GM21447 (cell line): Measurements from ENCODE around the gene SLC4A5.
"Not testable (repeated sequence)": the region's sequence is repeated elsewhere in the genome, so short reads cannot be mapped to it uniquely, and the experiment has no call there.

Source experiments
- ATAC-seq: cut with Tn5 transposase; IDR thresholded peaks from one replicate; pipeline ENCODE4 v1.9.1; 2021; ENCODE audit not compliant: unreplicated experiment

Gene SLC4A5

DNA sequence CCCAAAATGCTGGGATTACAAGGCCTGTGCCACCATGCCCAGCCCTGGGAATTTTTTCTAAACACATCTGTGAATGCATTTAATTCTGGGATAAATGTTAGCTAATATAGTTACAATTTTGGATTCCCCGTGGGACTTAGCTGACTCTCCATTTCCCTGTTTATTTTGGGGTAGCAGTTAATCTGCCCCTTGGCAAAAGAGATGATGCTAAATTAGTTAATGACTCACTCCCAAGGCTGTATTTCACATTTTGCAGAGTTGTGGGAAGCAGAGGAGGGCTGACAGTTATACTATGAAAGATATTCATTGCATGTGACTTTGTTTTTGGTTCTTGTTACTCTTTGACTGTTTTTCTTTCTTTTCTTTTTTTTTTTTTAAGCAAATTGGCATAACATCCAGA lies 141.6 kb downstream of the SLC4A5 start:
- no peak for ATAC-seq

DNA sequence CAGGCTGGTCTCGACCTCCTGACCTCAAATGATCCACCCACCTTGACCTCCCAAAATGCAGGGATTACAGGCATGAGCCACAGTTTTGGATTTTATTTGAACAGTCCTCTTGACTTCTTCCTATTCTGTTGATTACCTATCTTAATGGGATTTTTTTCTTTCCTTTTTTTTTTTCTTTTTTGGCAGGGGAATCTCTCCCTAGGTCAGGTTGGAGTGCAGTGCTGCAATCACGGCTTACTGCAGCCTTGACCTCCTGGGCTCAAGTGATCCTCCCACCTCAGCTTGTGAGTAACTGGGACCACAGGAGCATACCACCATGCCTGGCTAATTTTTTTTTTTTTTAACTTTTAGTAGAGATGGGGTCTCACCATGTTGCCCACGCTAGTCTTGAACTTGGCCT lies 142.0 kb downstream of the SLC4A5 start:
- ATAC-seq, result no peak

DNA sequence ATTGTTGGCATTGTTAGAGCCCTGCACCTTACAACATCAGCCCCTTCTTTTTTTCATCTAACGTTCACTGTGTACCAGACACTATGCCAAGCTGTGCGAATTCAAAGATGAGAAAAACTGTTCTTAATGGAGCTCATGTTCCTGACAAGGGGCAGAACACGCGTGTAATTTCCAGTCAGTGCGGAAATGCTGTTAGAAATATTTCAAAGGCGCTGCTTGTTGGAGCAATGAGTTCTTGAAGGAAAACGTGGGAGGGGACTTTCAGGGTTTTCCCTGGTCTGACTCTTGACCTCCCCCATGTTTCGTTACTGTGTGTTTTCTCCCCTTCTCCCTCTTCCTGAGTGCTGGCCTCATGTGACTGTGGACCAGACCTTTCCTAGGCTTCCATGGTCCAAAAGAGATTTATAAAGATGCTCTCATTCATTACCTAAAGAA lies 143.3 kb downstream of the SLC4A5 start:
- no peak for ATAC-seq

DNA sequence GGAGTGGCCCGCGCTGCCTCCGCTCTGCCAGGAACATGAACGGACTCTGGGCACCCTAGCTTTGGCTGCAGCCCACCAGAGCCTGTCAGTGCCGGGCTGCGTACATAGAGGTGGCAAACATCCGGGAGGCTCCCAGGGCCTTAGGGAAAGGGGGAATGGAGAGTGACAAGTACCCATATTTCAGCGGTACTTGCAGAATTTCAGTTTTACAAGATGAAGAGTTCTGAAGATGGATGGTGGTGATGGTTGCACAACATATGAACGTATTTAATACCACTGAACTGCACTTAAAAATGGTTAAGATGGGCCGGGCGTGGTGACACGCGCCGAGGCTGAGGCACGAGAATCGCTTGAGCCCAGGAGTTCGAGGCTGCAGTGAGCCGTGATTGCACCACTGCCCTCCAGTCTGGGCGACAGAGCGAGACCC lies 143.9 kb downstream of the SLC4A5 start:
- ATAC-seq, result no peak

DNA sequence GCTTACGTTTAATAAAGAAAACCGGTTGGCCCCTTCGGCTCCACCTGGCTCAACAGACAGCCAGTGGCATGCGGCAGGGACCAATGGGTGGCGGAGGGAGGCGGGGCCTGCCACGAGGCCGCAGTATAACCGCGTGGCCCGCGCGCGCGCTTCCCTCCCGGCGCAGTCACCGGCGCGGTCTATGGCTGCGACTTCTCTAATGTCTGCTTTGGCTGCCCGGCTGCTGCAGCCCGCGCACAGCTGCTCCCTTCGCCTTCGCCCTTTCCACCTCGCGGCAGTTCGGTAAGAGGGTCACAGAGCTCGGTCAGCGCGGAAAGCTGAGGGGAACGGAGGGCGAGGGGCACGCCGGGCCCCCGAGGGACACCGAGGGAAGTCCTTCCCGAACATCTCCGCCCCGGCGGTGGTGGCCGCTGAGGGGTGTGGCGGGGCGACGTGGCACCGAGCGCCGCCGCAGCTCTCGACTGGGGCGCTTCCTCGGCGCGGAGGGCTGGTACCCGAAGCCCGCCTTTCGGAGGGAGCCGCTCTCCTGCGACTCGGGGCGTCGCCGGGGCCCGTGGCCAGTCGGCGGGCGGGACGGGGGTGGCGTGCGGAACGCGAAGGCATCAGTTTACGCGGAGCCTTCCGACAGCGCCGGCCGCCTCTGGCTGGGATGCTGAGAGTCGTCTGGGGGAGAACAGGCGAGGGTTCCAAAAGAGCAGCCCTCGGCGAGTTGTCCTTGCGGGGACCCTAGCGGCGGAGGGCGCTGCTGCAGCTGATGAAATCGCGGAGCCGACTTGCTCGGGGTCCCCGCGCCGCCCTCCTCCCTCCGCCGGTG lies 144.5 kb downstream of the SLC4A5 start, which contains the start of gene MTHFD2:
MTHFD2 (plus strand) TSS at position 155 of the 814 bp plus-strand sequence; CDS start at position 182, 27 bp downstream.
- ATAC-seq, result peak; percentile 86

DNA sequence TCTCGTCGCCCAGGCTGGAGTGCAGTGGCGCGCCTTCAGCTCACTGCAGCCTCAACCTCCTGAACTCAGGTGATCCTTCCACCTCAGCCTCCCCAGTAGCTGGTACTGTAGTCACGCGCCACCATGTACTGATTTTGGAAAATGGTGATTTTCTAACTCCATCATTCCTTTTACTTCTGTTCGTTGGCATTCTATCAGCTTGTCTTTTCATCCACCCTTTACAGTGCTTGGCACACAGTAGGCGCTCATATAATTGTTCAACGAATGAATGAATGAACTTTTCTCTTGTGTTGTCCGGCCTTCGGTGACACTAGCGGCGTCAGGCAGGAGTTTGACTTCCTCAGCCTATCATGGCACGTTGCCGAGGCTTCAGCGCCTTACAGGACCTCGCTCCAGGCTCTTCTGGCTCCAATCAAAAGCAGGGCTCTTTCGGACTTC lies 145.2 kb downstream of the SLC4A5 start:
- no peak for ATAC-seq

DNA sequence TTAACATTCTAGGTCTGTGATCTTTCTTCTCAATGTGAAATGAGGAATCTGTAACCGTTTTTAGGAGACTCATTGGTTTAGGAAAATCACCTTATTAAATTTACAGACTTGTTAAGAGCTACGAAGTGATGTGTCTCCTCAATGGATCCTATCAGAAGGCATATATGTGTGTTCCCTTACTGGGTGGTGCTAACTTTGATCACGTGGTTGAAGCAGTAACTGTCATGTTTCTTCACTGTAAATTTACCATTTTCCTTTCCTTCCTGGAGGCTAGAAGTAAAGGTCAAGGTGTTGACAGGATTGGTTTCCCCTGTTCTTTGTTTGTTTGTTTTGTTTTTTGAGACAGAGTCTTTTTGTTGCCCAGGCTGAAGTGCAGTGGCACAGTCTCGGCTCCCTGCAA lies 146.2 kb downstream of the SLC4A5 start:
- no peak for ATAC-seq

DNA sequence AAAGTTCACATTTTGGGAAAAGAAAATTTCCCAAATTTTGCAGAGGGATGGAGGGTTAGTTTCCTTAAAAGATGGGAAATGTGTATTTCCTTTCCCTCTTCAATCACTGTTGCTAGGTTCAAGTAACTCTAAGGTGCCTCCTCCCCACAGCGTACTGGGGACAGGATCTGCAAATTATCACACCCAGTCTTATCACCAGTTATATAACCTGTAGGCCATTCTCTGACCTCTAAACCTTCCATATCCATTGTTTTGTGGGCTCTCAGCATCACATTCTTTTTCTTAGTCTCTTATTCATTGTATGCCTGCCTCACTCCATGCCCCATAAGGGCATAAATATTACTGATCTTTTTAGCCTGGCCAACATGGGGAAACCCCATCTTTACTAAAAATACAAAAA lies 148.4 kb downstream of the SLC4A5 start:
- ATAC-seq, result no peak

DNA sequence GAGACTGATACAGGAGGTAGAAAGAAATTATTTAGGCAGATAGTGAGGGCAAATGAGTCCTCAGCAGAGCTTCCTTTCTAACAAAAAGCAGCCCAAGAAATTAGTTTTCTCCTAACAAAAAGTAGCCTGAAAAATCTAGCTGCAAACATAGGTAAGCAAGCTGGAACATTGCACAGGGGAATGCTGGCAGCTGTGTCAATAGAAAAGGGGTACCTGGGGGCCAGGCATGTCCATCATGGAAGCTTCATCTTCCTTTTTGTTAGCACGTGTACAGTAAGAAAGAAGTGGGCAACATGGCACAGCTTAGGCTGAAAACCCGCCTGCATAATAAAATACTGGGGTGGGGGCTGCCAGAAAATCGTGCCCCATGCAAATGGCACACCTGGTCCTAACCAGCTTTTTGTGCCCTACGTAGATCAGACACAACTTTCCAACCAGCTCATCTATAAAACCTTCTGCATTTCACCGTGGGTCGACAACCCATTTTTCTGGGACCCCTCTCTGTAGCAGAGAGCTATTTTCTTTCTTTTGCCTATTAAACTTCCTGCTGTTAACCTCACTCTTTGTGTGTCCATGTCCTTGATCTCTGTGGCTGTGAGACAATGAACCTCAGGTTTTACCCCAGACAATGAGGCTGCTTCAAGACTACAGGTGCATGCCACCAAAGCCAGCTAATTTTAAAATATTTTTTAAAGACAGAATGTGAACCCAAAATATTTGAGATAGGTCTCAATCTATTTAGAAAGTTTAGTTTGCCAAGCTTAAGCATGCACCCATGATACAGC lies 151.4 kb downstream of the SLC4A5 start:
- ATAC-seq, result no peak

DNA sequence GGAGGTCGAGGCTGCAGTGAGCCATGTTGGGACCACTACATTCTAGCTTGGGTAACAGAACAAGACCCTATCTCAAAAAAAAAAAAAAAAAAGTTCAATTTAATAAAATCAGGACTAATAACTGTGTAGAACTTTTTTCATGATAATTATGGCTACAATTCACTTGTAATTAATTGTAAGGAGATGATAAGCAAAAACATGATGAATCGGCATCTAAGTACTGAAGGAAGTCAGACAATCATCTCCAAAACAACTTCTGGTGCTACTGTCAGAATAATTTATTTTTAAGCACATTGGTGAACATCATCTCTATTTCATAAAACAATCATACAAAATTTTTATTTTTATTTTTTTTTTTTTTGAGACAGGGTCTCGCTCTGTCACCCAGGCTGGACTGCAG lies 154.5 kb downstream of the SLC4A5 start:
- ATAC-seq, result no peak

DNA sequence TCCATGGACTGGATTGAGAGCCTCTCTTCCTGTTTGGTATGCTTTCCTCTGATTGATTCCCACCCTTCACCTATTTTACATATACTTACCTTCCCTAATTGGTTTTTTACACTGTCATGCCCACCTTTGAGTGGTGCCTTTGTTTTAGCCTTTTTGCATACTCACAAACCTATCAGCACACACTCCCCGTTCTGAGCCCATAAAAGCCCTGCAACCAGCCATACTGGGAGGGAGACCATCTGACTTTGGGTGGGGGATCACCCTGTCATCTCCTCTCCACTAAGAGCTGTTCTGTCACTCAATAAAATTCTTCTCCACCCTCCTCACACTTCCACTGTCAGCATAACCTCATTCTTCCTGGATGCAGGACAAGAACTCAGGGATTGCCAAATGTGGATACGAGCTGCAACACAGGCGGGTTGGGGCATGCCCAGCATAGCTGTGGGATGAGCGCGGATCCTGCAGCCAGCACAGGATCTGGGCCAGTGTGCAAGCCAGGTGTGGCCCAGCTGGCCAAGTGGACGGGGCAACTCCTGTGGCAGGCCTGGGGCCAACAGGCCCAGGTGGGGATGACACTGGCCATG lies 155.1 kb downstream of the SLC4A5 start:
- ATAC-seq, result no peak

DNA sequence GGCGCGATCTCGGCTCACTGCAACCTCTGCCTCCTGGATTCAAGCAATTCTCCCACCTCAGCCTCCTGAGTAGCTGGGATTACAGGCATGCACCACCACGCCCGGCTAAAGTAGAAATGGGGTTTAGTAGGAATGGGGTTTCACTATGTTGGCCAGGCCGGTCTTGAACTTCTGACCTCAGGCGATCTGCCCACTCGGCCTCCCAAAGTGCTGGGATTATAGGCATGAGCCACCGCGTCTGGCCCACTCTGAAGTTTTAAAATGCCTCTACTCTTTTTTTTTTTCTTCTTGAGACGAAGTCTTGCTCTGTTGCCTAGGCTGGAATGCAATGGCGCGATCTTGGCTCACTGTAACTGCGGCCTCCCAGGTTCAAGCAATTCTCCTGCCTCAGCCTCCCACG lies 156.5 kb downstream of the SLC4A5 start:
- not testable (repeated sequence) for ATAC-seq

DNA sequence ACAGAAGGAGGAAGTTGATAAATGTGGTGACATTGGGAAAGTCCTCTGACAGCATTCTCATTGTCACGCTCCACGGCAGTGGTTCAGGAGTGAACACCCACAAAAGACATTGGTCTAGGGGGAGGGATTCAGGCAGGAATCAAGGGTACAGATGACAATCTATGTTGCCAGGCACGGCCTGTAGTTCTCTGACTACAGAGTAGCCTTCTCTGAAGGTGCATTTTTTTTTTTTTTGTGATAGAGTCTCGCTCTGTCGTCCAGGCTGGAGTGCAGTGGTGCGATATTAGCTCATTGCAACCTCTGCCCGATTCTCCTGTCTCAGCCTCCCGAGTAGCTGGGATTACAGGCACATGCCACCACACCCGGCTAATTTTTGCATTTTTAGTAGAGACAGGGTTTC lies 157.2 kb downstream of the SLC4A5 start:
- peak; percentile 67 for ATAC-seq

DNA sequence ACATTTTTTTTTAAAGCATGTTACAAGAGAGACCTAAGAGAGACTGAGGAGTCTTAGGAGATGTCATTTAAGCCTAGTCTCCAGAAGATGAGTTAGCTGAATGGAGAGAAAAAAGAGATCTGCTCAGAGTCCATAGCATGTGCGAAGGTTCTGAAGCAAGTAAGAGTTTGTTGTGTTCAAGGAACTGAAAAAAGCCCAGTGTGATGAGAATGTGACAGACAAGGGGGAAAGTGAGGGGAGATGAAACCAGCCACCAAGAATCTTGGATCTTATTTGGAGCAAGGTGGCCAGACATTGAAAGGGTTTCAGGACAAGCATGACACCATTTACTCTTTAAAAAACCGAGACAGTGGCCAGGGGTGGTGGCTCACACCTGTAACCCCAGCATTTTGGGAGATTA lies 159.3 kb downstream of the SLC4A5 start:
- ATAC-seq, result no peak

DNA sequence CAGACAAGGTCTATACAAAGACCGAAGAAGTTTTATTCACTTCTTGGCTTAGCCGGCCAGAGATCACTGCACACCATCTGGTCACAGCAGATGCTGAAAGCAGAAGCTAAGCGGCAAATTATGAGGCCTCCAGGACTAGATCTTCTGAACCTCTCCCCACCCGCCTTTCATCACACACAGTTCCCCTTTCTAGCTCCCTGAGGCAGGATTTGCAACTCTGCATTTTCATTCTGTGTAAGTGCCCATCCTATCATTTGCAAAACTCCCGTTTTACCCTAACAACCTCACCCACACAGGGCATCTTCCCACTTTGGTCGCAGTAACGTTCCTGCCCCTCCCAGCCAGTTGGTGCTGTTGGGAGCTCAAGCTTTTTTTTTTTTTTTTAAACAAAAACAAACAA lies 161.5 kb downstream of the SLC4A5 start:
- ATAC-seq, result peak; percentile 31

DNA sequence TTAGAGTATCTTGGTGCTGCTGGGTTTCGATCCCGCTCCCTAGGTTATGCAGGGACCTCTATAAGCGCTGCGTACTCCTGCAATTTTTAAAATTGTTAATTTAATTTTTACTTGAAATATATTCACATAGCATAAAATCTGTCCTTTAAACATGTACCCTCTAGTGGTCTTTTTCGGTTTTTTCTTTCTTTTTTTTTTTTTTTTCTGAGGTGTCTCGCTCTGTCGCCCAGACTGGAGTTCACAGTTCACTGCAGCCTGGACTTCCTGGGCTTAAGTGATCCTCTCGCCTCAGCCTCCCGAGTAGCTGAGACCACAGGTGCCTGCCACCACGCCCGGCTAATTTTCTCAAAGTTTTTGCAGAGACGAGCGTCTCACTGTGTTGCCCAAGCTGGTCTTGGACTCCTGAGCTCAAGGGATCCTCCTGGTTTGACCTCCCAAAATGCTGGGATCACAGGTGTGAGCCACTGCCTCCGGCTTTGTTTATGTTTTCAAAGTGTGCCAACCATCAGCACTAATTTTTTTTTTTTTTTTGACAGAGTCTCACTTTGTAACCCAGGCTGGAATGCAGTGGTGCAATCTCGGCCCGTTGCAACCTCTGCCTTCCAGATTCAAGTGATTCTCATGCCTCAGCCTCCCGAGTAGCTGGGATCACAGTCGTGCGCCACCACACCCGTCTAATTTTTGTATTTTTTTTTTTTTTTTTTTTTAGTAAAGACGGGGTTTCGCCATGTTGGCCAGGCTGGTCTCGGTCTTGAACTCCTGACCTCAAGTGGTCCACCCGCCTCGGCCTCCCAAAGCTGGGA lies 164.0 kb downstream of the SLC4A5 start:
- peak; percentile 11 for ATAC-seq

DNA sequence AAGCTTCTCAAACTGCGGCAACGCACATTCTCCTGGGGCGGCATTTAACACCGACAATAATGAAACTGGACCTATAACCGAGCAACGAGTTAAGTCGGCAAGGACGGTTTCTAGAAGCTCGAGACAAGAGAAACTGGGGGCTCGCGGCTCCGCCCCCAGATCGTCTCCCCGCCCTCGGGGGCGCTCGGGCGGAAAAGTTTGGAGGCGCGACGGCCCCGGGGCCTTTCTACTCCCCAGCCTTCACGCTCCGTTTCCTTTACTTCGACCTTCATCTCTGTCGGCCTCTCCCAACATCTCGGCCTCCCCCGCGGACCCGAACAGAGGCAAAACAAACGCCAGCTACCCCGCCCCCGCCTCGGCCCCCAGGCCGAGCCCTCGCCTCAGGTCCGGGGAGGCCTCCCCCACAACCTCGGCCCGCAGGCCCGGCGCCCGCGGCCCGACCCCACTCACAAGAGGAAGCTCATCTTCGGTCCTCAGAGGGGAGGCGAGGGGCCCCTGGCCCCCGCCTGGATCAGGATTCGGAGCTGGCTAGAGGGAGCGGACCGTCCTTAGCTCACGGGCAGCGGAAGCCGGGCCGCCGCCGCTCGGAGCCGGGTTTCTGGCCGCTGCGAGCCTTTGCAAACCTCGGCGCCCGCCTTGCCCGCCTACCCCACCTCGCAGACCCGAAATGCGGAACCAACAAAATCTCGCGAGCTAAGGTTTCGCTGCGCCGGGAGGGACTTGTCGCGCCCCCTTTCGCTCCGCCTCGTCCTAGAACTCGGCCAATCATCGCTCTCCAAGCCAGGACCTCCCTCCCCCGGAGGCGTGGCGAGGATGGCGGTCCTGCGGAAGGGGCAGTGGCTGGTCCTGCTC lies 164.8 kb downstream of the SLC4A5 start, which contains the start of gene MOB1A:
MOB1A (minus strand) TSS at position 669 of the 852 bp plus-strand sequence; CDS start at position 464, 205 bp downstream.
- ATAC-seq, result peak; percentile 70

DNA sequence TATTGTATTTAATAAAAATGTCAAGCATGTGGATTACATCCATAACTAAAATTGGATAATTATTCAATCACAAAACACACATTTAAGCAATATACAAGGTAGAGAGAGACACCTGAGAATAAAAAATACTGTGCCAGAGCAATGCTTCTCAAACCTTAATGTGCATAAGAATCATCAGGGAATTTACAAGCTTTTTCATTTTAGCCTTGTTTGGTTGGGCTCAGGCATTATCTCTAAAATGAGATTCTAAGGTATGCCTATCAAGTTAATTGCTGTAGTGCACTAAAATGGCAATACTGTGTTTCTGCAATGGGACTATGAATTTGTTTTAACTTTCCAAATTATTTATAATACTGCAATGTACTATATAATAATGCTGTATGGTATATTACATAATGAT lies 165.5 kb downstream of the SLC4A5 start:
- no peak for ATAC-seq

DNA sequence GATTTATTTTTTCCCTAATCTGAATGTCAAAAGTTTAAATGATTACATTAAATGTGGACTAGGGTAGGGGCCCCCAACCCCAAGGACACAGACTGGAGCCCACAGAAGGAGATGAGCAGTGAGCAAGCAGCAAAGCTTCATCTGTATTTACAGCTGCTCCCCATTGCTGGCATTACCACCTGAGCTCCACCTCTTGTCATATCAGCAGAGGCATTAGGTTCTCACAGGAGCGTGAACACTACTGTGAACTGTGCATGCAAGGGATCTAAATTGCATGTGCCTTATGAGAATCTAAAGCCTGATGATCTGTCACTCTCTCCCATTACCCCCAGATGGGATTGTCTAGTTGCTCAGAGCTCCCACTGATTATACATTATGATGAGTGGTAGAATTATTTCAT lies 168.3 kb downstream of the SLC4A5 start:
- ATAC-seq, result no peak

DNA sequence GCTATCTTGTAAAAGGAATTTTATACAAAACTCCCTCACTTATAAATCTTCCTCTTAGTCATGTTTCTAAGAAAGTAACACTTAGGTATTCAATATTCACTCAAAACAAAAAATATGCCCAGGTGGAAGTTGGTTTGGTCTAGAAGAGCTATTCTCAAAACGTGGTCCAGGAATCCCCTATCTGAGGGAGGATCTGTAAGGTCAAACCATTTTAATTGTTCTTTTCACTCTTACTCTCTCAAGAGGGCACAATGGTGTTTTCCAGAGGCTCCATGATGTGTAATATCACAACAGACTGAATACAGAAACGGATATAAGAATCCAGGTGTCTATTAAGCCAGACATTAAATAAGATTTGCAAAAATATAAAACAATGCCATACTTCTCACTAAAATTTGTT lies 174.5 kb downstream of the SLC4A5 start:
- ATAC-seq, result no peak
